Mesenteric fat pad (tissue), 1 donor: ENCODE data around the gene ZNF844. TPM values are rescaled to one million over a fixed set of nuclear protein-coding genes. Genes with fewer than 3 reads are reported as not detected.
"Not testable (repeated sequence)": the region's sequence is repeated elsewhere in the genome, so short reads cannot be mapped to it uniquely, and the experiment has no call there.

Experiments
- DNase-seq: peaks from one replicate; pipeline ENCODE4 v3.0.0-alpha.2; 2020; ENCODE audit warnings: low spot score
- total RNA-seq: library from RNA; stranded (reverse); fragmentation: NEBNext Ultra II Directional; extraction: Animal tissue kit (Norgen Biotek cat#: 25700); gene quantifications from one replicate; pipeline ENCODE4 v1.2.1, GENCODE V29; 2021
- donor health status: DM: yes; HTN: yes; CAD: no.

ZNF844 gene
- total RNA-seq, 1 donor from 2014 or later = 3.0 TPM

DNA sequence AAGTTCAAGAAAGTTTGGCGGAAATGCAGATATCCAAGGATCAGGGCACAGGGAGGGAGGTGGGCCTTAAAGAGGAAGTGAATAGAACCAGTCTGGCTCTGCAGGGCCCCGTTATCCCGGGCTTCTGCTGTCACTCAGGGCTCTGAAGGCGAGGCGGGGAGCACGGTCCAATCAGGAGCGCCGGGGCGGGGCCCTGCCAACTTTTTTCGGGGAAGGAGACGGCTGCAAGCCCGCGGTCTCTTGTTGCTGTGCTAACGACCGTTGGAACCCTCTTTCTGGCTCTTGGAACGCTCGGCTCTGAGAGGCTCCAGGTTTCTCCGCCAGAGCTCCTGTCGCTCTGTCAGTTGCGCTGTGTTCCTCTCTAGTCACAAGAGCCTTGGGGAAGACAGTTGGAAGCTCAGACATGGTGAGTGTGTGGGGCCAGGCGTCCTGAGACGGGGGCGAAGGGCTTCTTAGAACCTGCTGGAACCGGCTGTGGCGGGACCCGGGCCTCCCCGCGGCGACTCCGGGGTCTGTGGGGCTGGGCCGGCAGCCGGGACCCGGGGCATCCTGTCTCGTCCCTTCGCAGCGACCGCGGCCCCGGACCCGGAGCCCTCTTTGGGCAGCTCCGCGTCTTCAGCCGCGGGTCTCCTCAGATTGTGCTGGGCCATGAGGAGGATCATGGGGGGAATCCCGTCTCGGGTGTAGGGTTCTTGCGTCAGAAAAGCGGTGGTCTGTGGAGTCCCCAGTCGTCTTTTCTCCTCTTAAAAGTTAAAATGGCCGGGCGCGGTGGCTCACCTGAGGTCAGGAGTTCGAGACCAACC, 27.7 kb downstream of the ZNF844 start:
- peak; percentile 94 for DNase-seq

DNA sequence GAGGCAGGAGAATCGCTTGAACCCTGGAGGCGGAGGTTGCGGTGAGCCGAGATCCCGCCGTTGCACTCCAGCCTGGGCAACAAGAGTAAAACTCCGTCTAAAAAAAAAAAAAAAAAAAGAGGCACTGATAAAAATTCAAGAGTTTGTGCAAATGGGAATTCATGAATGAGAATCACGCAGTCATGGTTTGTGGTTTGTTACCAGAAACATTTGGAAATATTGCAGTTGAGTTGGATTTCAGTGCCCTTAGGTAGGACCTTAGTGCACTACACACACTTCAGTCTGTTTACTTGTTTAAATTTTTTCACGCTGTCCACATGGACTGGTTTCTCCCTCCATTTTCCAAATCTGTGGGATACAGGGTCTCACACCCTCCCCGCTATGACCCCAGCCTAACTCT, 28.4 kb downstream of the ZNF844 start:
- no peak for DNase-seq

- DNase-seq = no peak
Observed at GRCh38 chr19:12093777-12094176, 29.2 kb downstream of the ZNF844 start.

GRCh38 chr19:12095111-12095790, 30.7 kb downstream of the ZNF844 start:
- DNase-seq = no peak

- DNase-seq = no peak
Observed at GRCh38 chr19:12098040-12098439, 33.5 kb downstream of the ZNF844 start.

DNA sequence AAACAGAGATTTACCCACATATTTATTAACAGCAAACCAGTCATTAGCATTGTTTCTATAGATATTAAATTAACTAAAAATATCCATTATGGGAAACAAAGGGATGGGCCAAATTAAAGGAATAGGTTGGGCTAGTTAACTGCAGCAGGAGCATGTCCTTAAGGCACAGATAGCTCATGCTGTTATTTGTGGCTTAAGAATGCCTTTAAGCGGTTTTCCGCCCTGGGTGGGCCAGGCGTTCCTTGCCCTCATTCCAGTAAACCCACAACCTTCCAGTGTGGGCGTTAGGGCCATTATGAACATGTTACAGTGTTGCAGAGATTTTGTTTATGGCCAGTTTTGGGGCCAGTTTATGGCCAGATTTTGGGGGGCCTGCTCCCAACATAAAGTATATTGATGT, 39.4 kb downstream of the ZNF844 start:
- not testable (repeated sequence) for DNase-seq

- no peak for DNase-seq
Observed at GRCh38 chr19:12111176-12111575, 46.6 kb downstream of the ZNF844 start.

DNA sequence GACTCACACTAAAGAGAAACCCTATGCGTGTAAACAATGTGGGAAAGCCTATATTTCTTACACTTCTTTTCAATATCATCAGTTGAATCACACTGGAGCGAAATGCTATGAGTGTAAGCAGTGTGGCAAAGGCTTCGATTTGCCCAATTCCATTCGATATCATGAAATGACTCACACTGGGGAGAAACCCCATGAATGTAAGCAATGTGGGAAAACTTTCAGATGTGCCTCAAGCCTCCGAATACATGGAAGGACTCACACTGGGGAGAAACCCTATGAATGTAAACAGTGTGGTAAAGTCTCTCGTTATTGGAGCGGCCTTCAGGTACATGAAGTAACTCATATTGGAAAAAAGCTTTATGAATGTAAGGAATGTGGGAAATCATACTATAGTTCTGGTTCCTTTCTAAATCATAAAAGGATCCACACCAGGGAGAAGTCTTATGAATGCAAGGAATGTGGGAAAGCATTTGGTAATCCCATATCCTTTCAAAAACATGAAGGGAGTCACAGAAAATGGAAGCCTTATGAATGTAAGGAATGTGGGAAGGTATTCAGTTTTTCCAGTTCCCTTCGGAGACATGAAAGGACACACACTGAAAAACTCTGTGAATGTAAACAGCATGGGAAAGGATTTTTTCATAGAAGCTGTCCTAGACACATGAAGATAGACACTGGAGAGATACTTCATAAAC, 47.6 kb downstream of the ZNF844 start:
- no peak for DNase-seq

DNA sequence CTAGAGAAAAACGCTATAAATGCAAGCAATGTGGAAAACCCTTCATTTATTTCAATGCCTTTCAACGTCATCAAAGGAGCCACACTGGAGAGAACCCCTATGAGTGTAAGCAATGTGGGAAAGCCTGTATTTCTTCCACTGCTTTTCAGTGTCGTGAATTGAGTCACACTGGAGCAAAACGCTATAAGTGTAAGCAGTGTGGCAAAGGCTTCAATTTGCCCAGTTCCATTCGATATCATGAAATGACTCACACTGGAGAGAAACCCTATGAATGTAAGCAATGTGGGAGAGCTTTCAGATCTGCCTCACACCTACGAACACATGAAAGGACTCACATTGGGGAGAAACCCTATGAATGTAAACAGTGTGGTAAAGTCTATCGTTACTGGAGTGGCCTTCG, 48.2 kb downstream of the ZNF844 start:
- no peak for DNase-seq

- DNase-seq = no peak
Observed at GRCh38 chr19:12113121-12113520, 48.6 kb downstream of the ZNF844 start.

- DNase-seq = no peak
Observed at GRCh38 chr19:12117201-12117970, 52.9 kb downstream of the ZNF844 start.

- no peak for DNase-seq
Observed at GRCh38 chr19:12126707-12127106, 62.2 kb downstream of the ZNF844 start.

Other genes with a start within 250 kb of the ZNF844 start
- gene ZNF439, start 216.0 kb upstream of the ZNF844 start, total RNA-seq = 2.3 TPM
- gene ZNF69, start 176.9 kb upstream of the ZNF844 start, total RNA-seq = 6.4 TPM
- gene ZNF700, start 139.6 kb upstream of the ZNF844 start, total RNA-seq = 9.1 TPM
- 0.87 TPM for gene ZNF763, start 99.7 kb upstream of the ZNF844 start, total RNA-seq
- gene ZNF433, start 29.1 kb upstream of the ZNF844 start, total RNA-seq = 3.5 TPM
- not detected for gene ZNF878, start 11.8 kb upstream of the ZNF844 start, total RNA-seq
- 1.1 TPM for gene ZNF20, start 75.6 kb downstream of the ZNF844 start, total RNA-seq
- gene ZNF625, start 92.0 kb downstream of the ZNF844 start, total RNA-seq = 3.4 TPM
- gene ZNF136, start 98.4 kb downstream of the ZNF844 start, total RNA-seq = 6.5 TPM
- 10.5 TPM for gene ZNF44, start 230.2 kb downstream of the ZNF844 start, total RNA-seq